HG03342 (cell line): ENCODE measurements around the gene RASGRF2.
"Not testable (repeated sequence)": the region's sequence is repeated elsewhere in the genome, so short reads cannot be mapped to it uniquely, and the experiment has no call there.

Source experiments
- ATAC-seq: cut with Tn5 transposase; IDR thresholded peaks from one replicate; pipeline ENCODE4 v1.9.1; 2021; ENCODE audit warnings: mild to moderate bottlenecking, moderate library complexity; ENCODE audit not compliant: unreplicated experiment

Gene RASGRF2

GRCh38 chr5:81233080-81233634 lies 273.0 kb downstream of the RASGRF2 start, which contains the start of gene CKMT2:
TSS of gene CKMT2 (plus strand) at chr5:81233322. CDS start at chr5:81251133, 17,811 bp downstream.
- no peak for ATAC-seq

DNA sequence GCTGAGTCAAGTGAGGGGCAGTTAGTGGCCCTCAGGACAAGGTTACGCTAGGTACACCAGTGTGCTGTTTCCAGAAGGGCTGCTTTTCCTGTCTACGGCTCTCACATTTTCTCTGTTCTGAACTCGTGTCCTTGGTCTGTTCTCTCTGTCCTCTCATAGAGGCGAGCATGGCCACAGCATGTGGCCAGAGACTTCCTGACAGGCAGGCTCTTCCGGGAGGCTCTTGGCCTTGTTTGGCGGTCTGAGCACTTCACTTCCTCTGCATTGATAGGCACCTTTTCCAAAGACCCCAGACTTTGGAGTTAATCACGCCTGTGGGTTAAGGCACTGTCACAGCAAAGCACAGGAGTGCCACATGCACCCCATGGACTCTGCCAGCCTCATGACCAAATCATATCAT lies 274.1 kb downstream of the RASGRF2 start:
- no peak for ATAC-seq

DNA sequence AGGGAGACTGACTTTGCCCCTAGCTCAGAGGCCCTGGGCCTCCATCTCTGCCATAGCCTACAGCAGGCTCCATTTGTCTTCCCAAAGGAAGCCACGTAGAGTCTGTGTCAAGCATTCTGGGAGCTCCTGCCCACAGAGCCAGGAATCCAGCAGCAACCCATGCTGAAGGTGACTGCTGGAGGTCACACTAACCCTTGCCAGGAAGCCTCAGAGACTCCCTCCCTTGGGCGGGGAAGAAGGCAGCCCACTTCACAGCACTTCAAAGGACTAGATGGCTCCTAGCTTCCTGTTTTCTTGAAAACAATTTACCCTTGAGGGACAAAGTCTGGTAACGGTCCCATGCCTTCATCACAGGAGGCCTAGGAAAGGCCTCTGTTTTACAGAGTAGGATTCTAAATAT lies 274.6 kb downstream of the RASGRF2 start:
- no peak for ATAC-seq

- ATAC-seq, result no peak
These were observed 275.3 kb downstream of the RASGRF2 start for GRCh38 chr5:81235287-81236072.

GRCh38 chr5:81238460-81238859 lies 278.3 kb downstream of the RASGRF2 start:
- no peak for ATAC-seq

DNA sequence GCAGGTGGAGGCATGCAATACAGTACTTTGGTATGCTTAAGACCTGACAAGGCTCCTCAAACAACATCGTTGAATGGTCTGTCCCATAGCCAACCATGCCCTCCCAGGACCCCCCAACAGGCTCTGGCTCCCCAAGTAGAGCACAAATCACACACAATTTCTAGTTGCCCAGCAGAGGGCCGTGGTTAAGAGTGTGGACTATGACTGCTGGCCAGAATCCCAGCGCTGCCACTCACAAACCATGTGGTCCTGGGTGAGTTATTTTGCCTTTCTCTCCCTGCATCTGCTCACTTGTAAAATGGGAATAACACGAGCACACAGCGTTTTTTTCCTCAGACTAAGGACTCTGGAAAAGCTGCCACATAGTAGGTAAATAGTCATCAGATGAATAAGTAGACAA lies 279.4 kb downstream of the RASGRF2 start:
- ATAC-seq, result no peak

GRCh38 chr5:81241001-81241400 lies 280.8 kb downstream of the RASGRF2 start:
- ATAC-seq, result no peak

GRCh38 chr5:81241961-81242648 lies 281.9 kb downstream of the RASGRF2 start:
- ATAC-seq, result no peak

- ATAC-seq, result no peak
These were observed 282.8 kb downstream of the RASGRF2 start for GRCh38 chr5:81242906-81243436.

GRCh38 chr5:81244451-81244850 lies 284.3 kb downstream of the RASGRF2 start:
- ATAC-seq, result no peak

DNA sequence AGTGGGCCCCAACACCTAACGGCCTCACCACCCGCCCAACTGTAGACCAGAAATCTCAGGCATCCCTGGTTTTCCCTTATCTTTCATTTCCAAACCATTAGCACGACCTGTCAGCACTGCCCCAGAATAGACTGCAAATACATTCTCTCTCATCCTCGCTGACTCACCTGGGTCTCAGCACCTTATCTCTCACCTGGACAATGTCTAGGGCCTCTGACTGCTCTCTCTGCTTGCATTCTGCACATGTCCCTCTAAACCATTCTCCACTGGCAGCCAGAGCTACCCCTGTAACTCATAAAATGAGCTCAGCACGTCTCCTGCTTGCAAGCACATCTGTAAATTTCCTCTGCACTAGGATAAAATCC lies 285.7 kb downstream of the RASGRF2 start:
- no peak for ATAC-seq

DNA sequence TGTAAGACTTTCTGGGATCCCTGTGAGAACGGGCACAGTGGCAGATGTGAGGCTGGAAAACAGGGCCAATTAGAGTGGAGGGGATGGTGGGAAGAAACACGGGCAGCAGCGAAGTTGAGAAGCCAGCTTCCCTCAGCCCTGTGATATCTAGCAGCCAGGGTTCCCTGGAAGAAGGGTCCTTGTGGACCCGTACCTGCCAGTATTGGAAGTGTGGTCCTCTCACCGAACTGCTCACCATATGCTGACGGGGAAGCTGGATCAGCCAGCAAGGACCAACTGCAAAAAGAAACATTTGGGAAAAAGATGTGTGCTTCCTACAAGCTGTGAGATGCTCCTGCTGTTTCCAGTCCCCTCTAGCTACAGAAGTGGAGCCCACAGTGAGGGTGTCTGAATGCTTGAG lies 286.5 kb downstream of the RASGRF2 start:
- no peak for ATAC-seq

DNA sequence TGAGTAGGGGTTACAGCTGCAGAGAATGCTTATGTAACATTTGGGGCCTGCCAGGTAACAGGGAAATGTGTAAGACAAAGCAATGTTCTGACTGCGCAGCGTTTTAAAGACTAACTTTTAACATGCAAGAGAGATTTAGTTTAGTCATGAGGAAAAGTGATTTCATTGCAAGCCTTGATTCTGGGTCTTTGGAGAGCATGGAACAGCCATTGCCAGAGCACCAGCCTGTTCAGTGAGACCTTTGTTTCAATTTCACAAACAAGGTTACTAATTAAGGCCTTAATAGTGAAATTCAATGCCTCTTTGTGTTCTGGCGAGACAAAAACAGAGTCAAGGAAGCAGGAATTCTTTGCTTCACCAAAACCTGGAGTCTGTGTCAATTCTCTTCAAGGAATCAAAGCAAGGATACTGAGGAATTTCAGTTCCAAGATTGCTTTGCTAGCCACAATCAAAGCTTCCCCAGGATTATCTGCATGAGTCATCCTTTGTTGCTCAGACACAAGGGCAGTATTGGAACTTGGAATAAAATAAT lies 287.3 kb downstream of the RASGRF2 start:
- ATAC-seq, result no peak

- ATAC-seq, result no peak
These were observed 289.1 kb downstream of the RASGRF2 start for GRCh38 chr5:81249240-81249639.

DNA sequence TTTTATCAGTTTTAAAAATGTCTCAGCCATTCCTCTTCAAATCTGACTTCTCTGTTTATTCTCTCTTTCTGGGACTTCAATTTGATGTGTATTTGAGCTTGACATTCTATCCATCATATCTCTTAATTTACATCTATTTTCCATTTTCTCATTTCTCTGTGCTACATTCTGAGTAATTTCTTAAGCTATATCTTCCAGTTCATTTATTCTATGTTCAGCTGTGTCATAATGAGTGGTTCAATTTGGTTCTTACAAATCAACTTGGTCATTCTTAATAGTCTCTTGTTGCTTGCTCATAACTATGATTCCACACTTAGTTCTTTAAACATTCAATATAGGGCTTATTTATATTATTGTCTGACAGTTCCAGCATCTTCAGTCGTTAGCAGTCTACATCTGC lies 289.8 kb downstream of the RASGRF2 start:
- ATAC-seq, result no peak

DNA sequence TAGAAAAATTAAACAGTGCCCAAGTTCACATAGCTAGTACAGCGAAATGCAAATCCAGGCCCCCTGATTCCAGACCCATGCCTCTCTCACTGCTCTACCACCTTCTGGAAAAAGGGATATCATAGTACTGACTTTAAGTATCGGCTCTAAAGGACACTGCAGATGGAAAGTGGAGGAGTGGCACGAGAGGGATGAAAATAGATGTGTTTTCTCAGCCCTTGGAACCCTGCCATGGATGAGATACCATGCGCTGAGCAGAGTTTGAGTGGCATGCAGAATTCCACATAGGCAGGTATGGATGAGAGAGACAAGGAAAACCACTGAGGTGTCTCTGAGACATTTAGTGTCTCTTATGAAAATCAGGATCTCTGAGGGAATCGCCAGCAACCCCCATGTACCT lies 291.8 kb downstream of the RASGRF2 start:
- ATAC-seq, result no peak

DNA sequence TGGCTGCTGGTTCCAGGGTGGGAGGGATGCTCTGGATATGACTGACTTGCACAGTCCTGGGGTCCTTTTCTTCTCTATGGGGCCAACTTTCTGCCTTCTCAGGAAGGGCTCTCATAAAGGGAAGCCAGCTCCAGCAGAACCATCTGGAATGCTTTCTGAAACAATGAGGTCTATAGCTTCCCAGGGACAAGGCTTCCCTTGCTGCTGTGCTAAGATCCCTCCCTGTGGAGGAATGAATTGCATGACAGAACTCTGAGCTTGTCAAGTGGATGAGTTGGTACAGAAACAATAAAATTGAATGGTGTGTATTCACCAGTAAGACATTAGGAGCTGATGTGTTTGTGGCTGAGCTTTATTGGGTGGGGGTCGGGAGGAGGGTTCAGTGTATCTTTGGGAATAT lies 292.7 kb downstream of the RASGRF2 start:
- ATAC-seq, result no peak

GRCh38 chr5:81253875-81254274 lies 293.7 kb downstream of the RASGRF2 start:
- no peak for ATAC-seq

DNA sequence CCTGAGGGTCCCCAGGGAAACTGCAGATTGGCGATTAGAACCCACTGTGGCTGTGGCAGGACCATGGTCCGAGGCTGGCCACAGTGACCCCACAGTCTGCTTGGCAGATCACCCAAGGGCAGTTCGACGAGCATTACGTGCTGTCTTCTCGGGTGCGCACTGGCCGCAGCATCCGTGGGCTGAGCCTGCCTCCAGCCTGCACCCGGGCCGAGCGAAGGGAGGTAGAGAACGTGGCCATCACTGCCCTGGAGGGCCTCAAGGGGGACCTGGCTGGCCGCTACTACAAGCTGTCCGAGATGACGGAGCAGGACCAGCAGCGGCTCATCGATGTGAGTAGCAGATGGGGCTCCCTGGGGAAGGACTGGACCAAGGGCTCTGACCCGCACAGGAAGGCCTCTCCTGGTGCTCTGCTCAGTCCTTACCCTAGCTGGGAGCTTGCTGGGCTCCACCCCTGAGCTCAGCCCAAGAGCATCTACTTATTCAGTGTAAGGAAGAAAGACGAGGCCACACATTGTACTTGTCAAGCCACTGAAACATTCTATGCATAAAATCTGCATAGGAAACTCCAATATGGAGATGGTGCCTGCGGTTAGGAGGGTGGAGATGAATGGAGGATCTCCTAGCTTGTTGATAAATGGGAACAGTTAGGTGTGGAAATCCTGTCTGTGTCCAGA lies 294.9 kb downstream of the RASGRF2 start:
- no peak for ATAC-seq

DNA sequence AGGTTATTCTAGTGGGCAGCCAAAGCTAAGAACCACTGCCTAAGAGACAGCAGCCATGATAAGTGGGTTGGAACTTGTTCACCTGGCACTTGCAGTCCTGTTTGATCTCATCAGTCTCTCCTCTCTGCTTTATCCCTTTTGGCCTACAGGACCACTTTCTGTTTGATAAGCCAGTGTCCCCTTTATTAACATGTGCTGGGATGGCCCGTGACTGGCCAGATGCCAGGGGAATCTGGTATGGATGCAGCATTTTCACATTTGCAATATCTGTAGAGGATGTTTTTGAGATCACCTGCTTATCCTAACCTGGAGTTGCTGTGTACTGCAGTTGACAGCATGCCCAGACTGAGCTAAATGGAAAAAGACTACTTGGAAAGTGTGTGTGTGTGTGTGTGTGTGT lies 296.6 kb downstream of the RASGRF2 start:
- no peak for ATAC-seq

- ATAC-seq, result not testable (repeated sequence)
These were observed 302.6 kb downstream of the RASGRF2 start for GRCh38 chr5:81262796-81263195.
